B cell (primary cell): ENCODE data around the gene KLHDC7A. TPM values are rescaled to one million over a fixed set of nuclear protein-coding genes. Genes with fewer than 3 reads are reported as not detected.

Source experiments
- ATAC-seq: fragments of 200-7000 bp; cut with Tn5 transposase; one replicate; pipeline ENCODE4 v1.10.0; 2021; ENCODE audit warnings: low read depth, mild to moderate bottlenecking, moderate number of reproducible peaks, moderate library complexity
- CTCF ChIA-PET: fragments of 350-600 bp; sonication (Branson Sonifier 250); formaldehyde crosslinking; loops from one replicate; lab custom pipeline; 2021; ENCODE audit warnings: antibody characterized with exemption, inconsistent platforms; lab: Charles Lee
- POLR2A ChIA-PET: fragments of 350-600 bp; sonication (Branson Sonifier 250); formaldehyde crosslinking; loops from one replicate; lab custom pipeline; 2021; ENCODE audit warnings: antibody characterized with exemption; lab: Charles Lee
- DNase-seq: peaks from one replicate; pipeline ENCODE4 v3.0.0; 2013
- H2AFZ ChIP-seq: 2 replicates; pipeline ENCODE4 v1.6.1; 2012; ENCODE audit warnings: mild to moderate bottlenecking, low read depth, low read length; ENCODE audit not compliant: insufficient read depth, poor library complexity, severe bottlenecking
- H3K27ac ChIP-seq, 2 donors: 1 replicate in 1 of 2; 2 replicates in 1 of 2; pipeline ENCODE4 v1.5.1; 2012 to 2013; ENCODE audit warnings: low read length in 2 of 2, mild to moderate bottlenecking in 2 of 2, moderate library complexity in 1 of 2
- H3K27me3 ChIP-seq, 4 experiments: fragments of 200-600 bp in 1 of 4; sonication (generic) in 1 of 4; replicated peaks in 1 of 4; 1 replicate in 2 of 4; 2 replicates in 2 of 4; pipeline versions ENCODE4 v1.6.1 to v1.7.0; 2013 to 2016; ENCODE audit warnings: low read length in 3 of 4, mild to moderate bottlenecking in 2 of 4, mixed read lengths in 1 of 4, moderate library complexity in 1 of 4; ENCODE audit not compliant: insufficient read depth in 4 of 4, control insufficient read depth in 3 of 4; ENCODE audit errors: control extremely low read depth in 1 of 4
- H3K36me3 ChIP-seq, 2 experiments: replicated peaks in 1 of 2; 1 replicate in 1 of 2; 2 replicates in 1 of 2; pipeline versions ENCODE4 v1.6.1 to v1.7.1; 2013; ENCODE audit warnings: low read length in 1 of 2; ENCODE audit not compliant: insufficient read depth in 2 of 2, control insufficient read depth in 1 of 2; ENCODE audit errors: control extremely low read depth in 1 of 2, extremely low read depth in 1 of 2
- H3K4me1 ChIP-seq, 2 donors: fragments of 200-600 bp in 1 of 2; sonication (generic) in 1 of 2; 1 replicate in 1 of 2; 2 replicates in 1 of 2; pipeline versions ENCODE4 v1.5.1 to v1.6.1; 2013 to 2017; ENCODE audit warnings: low read length in 2 of 2; ENCODE audit not compliant: control insufficient read depth in 2 of 2, insufficient read depth in 2 of 2
- H3K4me2 ChIP-seq: replicated peaks from 2 replicates; pipeline ENCODE3; 2012; ENCODE audit warnings: mild to moderate bottlenecking, low read depth, low read length; ENCODE audit not compliant: poor library complexity, severe bottlenecking
- H3K4me3 ChIP-seq, 5 experiments: fragments of 200-600 bp in 1 of 5; sonication (generic) in 1 of 5; 1 replicate in 3 of 5; 2 replicates in 2 of 5; pipeline versions ENCODE4 v1.5.1 to v1.7.0; 2011 to 2016; ENCODE audit warnings: low read length in 4 of 5, mild to moderate bottlenecking in 4 of 5, low read depth in 2 of 5, control low read depth in 1 of 5, moderate library complexity in 1 of 5; ENCODE audit not compliant: insufficient read depth in 1 of 5; ENCODE audit errors: control extremely low read depth in 1 of 5, extremely low read depth in 1 of 5
- H3K79me2 ChIP-seq: fragments of 200-600 bp; sonication (generic); one replicate; pipeline ENCODE4 v1.6.0; 2016; ENCODE audit warnings: low read length; ENCODE audit not compliant: control insufficient read depth, insufficient read depth
- H3K9ac ChIP-seq: fragments of 200-600 bp; sonication (generic); 2 replicates; pipeline ENCODE4 v1.6.1; 2017; ENCODE audit warnings: mild to moderate bottlenecking, low read length, moderate library complexity
- H3K9me3 ChIP-seq, 3 donors: one replicate each; pipeline versions ENCODE4 v1.6.1 to v1.7.1; 2013; ENCODE audit warnings: low read length in 2 of 3; ENCODE audit not compliant: control insufficient read depth in 2 of 3, insufficient read depth in 1 of 3; ENCODE audit errors: control extremely low read depth in 1 of 3
- H4K20me1 ChIP-seq: 2 replicates; pipeline ENCODE4 v1.6.0; 2012; ENCODE audit warnings: mild to moderate bottlenecking, low read length; ENCODE audit not compliant: insufficient read depth, control insufficient read depth, poor library complexity, severe bottlenecking
- H3K27ac Mint-ChIP-seq: one replicate; pipeline ENCODE4 v1.8.0; 2021; ENCODE audit warnings: mixed read lengths
- H3K27me3 Mint-ChIP-seq: one replicate; pipeline ENCODE4 v1.8.0; 2021; ENCODE audit warnings: mixed read lengths
- H3K4me1 Mint-ChIP-seq: one replicate; pipeline ENCODE4 v1.8.0; 2021; ENCODE audit warnings: mixed read lengths
- H3K4me3 Mint-ChIP-seq: one replicate; pipeline ENCODE4 v1.8.0; 2021; ENCODE audit warnings: mixed read lengths
- H3K9me3 Mint-ChIP-seq: one replicate; pipeline ENCODE4 v1.8.0; 2022; ENCODE audit warnings: mixed read lengths; ENCODE audit not compliant: insufficient read depth
- CTCF ChIP-seq: fragments of 200-600 bp; IDR thresholded peaks from one replicate; pipeline ENCODE4 v1.8.0; 2022; ENCODE audit warnings: antibody characterized with exemption, mild to moderate bottlenecking
- EZH2 ChIP-seq: IDR thresholded peaks from 2 replicates; pipeline ENCODE4 v1.6.1; 2012; ENCODE audit warnings: borderline replicate concordance, low read depth, mild to moderate bottlenecking, moderate library complexity, low read length; ENCODE audit not compliant: insufficient read depth, poor library complexity, severe bottlenecking
- WGBS: methylation state at CpG from one replicate; pipeline ENCODE4 v1.1.5; 2013; ENCODE audit warnings: missing lambda C conversion rate; ENCODE audit not compliant: insufficient coverage; 5-methylcytosine and 5-hydroxymethylcytosine counted together
- intact Hi-C: fragments of 100-400 bp; cut with micrococcal nuclease; formaldehyde crosslinking; loops from one replicate; pipeline ENCODE4 v1.10.0; 2022
- polyA plus RNA-seq: library from polyadenylated mRNA; depleted of rRNA; stranded (reverse); fragments of >200 nt; gene quantifications from 2 replicates; pipeline ENCODE4 v1.2.3, GENCODE V29; 2012
- total RNA-seq, 2 donors: library from RNA; stranded (reverse); fragments of 120-200 nt in 1 of 2; gene quantifications; 1 replicate in 1 of 2; 2 replicates in 1 of 2; pipeline versions ENCODE4 v1.2.3 to v1.2.4, GENCODE V29; 2013 to 2022

Gene KLHDC7A
- total and polyA plus RNA-seq, 2 donors (not counting 1 experiment from before 2014, with no cell fraction given): not detected

GRCh38 chr1:18464665-18465050 lies 16.1 kb upstream of the KLHDC7A start:
- no peak overlapping the region for H3K4me3 Mint-ChIP-seq
- H3K27ac ChIP-seq: no peak overlapping the region
- H3K4me1 Mint-ChIP-seq: no peaks in the 10 kb centered on the region
- DNase-seq: no peak
- no peaks in the 10 kb centered on the region for H4K20me1 ChIP-seq
- H3K4me2 ChIP-seq: no peak overlapping the region
- no peaks in the 10 kb centered on the region for H3K9me3 Mint-ChIP-seq
- no peaks in the 10 kb centered on the region for H3K79me2 ChIP-seq
- H3K27me3 Mint-ChIP-seq: peaks cover 22% of the 10 kb centered on the region
- no peak overlapping the region for H2AFZ ChIP-seq
- H3K27me3 ChIP-seq: no peaks in the 10 kb centered on the region
- H3K27ac Mint-ChIP-seq: no peak overlapping the region
- ChIA-PET CTCF (no interaction called here), POLR2A (no interaction called here)
- intact Hi-C loops: no loop called here
- no peaks in the 10 kb centered on the region for H3K36me3 ChIP-seq
- no peak for ATAC-seq
- TF ChIP-seq EZH2: no peak
- TF ChIP-seq CTCF: no peak
- H3K9me3 ChIP-seq: peaks cover 0 to 5% (median 0%) of the 10 kb centered on the region in 3 donors
- 81% methylated on average over 5 of the region's 8 CpGs for WGBS
- no peaks in the 10 kb centered on the region for H3K4me1 ChIP-seq
- H3K9ac ChIP-seq: no peak overlapping the region
- no peak overlapping the region for H3K4me3 ChIP-seq

GRCh38 chr1:18466676-18467075 lies 14.1 kb upstream of the KLHDC7A start:
- no peak overlapping the region for H3K4me3 Mint-ChIP-seq
- H3K4me3 ChIP-seq: no peak overlapping the region
- ATAC-seq (no peak), DNase-seq (no peak)
- H3K9me3 Mint-ChIP-seq: no peaks in the 10 kb centered on the region
- ChIA-PET CTCF (no interaction called here), POLR2A (no interaction called here)
- H3K9ac ChIP-seq: no peak overlapping the region
- no peaks in the 10 kb centered on the region for H4K20me1 ChIP-seq
- 91% methylated on average over 7 of the region's 7 CpGs for WGBS
- H3K4me1 Mint-ChIP-seq: no peaks in the 10 kb centered on the region
- intact Hi-C loops: no loop called here
- H3K27me3 Mint-ChIP-seq: peaks cover 7% of the 10 kb centered on the region
- no peak overlapping the region for H2AFZ ChIP-seq
- H3K4me2 ChIP-seq: no peak overlapping the region
- H3K36me3 ChIP-seq: no peaks in the 10 kb centered on the region
- no peaks in the 10 kb centered on the region for H3K79me2 ChIP-seq
- H3K27ac ChIP-seq: no peak overlapping the region
- peaks cover 0 to 5% (median 0%) of the 10 kb centered on the region in 3 donors for H3K9me3 ChIP-seq
- TF ChIP-seq EZH2: no peak
- TF ChIP-seq CTCF: no peak
- H3K27ac Mint-ChIP-seq: no peak overlapping the region
- H3K27me3 ChIP-seq: no peaks in the 10 kb centered on the region
- H3K4me1 ChIP-seq: no peaks in the 10 kb centered on the region
